ENCODE results near the gene SMAGP.

DNA sequence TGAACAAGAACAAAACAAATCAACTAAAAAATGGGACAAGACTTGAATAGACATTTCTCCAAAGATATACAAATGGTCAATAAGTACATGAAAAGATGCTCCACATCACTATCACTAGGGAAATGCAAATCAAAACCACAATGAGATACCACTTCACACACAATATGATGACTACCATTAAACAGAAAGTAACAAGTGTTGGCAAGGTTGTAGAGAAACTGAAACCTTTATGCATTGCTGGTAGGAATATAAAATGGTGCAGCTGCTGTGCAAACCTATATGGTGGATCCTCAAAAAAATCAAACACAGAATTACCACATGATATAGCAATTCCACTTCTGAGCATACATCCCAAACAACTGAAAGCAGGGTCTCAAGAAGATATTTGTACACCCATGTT lies 5.2 kb downstream of the SMAGP start:
- TF ChIP-seq TCF12 (IDR thresholded peaks at IDR 0.05; ENCODE audit: low read depth) (no peak), CEBPB (IDR thresholded peaks at IDR 0.05) (no peak), NFIC (IDR thresholded peaks at IDR 0.05) (no peak), EGR1 (IDR thresholded peaks at IDR 0.05) (no peak), RAD21 (IDR thresholded peaks at IDR 0.05; ENCODE audit: low read depth) (no peak), EP300 (IDR thresholded peaks at IDR 0.05; ENCODE audit: borderline replicate concordance) (no peak), CREB1 (IDR thresholded peaks at IDR 0.05; ENCODE audit: low read depth) (no peak)
- TF ChIP-seq, protein P1, sequence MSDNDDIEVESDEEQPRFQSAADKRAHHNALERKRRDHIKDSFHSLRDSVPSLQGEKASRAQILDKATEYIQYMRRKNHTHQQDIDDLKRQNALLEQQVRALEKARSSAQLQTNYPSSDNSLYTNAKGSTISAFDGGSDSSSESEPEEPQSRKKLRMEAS (IDR thresholded peaks at IDR 0.05): no peak
- TF ChIP-seq, protein P2, sequence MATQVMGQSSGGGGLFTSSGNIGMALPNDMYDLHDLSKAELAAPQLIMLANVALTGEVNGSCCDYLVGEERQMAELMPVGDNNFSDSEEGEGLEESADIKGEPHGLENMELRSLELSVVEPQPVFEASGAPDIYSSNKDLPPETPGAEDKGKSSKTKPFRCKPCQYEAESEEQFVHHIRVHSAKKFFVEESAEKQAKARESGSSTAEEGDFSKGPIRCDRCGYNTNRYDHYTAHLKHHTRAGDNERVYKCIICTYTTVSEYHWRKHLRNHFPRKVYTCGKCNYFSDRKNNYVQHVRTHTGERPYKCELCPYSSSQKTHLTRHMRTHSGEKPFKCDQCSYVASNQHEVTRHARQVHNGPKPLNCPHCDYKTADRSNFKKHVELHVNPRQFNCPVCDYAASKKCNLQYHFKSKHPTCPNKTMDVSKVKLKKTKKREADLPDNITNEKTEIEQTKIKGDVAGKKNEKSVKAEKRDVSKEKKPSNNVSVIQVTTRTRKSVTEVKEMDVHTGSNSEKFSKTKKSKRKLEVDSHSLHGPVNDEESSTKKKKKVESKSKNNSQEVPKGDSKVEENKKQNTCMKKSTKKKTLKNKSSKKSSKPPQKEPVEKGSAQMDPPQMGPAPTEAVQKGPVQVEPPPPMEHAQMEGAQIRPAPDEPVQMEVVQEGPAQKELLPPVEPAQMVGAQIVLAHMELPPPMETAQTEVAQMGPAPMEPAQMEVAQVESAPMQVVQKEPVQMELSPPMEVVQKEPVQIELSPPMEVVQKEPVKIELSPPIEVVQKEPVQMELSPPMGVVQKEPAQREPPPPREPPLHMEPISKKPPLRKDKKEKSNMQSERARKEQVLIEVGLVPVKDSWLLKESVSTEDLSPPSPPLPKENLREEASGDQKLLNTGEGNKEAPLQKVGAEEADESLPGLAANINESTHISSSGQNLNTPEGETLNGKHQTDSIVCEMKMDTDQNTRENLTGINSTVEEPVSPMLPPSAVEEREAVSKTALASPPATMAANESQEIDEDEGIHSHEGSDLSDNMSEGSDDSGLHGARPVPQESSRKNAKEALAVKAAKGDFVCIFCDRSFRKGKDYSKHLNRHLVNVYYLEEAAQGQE (IDR thresholded peaks at IDR 0.05; ENCODE audit: low read depth): no peak
- TF ChIP-seq, protein P3, sequence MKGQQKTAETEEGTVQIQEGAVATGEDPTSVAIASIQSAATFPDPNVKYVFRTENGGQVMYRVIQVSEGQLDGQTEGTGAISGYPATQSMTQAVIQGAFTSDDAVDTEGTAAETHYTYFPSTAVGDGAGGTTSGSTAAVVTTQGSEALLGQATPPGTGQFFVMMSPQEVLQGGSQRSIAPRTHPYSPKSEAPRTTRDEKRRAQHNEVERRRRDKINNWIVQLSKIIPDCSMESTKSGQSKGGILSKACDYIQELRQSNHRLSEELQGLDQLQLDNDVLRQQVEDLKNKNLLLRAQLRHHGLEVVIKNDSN (IDR thresholded peaks at IDR 0.05): no peak
